HFFc6 (cell line): Measurements from ENCODE around the gene DIP2B. TPM values are rescaled to one million over a fixed set of nuclear protein-coding genes. Genes with fewer than 3 reads are reported as not detected.
"Not testable (repeated sequence)": the region's sequence is repeated elsewhere in the genome, so short reads cannot be mapped to it uniquely, and the experiment has no call there.

Experiments used
- DNase-seq: peaks from one replicate; pipeline ENCODE4 v3.0.0-alpha.2; 2018
- H3K27ac Mint-ChIP-seq: 2 replicates; pipeline ENCODE4 v1.8.0; 2020; ENCODE audit warnings: mild to moderate bottlenecking, mixed read lengths
- H3K27me3 Mint-ChIP-seq: 2 replicates; pipeline ENCODE4 v1.8.0; 2021; ENCODE audit warnings: mild to moderate bottlenecking, moderate library complexity, mixed read lengths; ENCODE audit not compliant: insufficient read depth
- H3K36me3 Mint-ChIP-seq: 2 replicates; pipeline ENCODE4 v1.8.0; 2021; ENCODE audit warnings: low read depth, mixed read lengths
- H3K4me1 Mint-ChIP-seq: 2 replicates; pipeline ENCODE4 v1.8.0; 2020; ENCODE audit warnings: low read depth, mixed read lengths
- H3K4me3 Mint-ChIP-seq: 2 replicates; pipeline ENCODE4 v1.8.0; 2020; ENCODE audit warnings: mild to moderate bottlenecking, moderate library complexity, mixed read lengths
- H3K9me3 Mint-ChIP-seq: 2 replicates; pipeline ENCODE4 v1.8.0; 2020; ENCODE audit warnings: mild to moderate bottlenecking, mixed read lengths
- total RNA-seq, 6 experiments: library from RNA; stranded (reverse); fragmentation: NEBNext Ultra II Directional; extraction: Animal tissue kit (Norgen Biotek cat#: 25700); gene quantifications; 2 replicates in 1 of 6; 3 replicates in 5 of 6; pipeline ENCODE4 v1.2.3, GENCODE V29; 2021
- TF ChIP-seq, protein P1 (sequence below): fragments of 200-600 bp; sonication (generic); IDR thresholded peaks from 2 replicates; pipeline ENCODE4 v1.5.0; 2021; ENCODE audit warnings: antibody characterized with exemption, mild to moderate bottlenecking

The DIP2B gene
- total RNA-seq, 6 experiments from 2014 or later: 17.4 to 24.7 (median 20.6) TPM

DNA sequence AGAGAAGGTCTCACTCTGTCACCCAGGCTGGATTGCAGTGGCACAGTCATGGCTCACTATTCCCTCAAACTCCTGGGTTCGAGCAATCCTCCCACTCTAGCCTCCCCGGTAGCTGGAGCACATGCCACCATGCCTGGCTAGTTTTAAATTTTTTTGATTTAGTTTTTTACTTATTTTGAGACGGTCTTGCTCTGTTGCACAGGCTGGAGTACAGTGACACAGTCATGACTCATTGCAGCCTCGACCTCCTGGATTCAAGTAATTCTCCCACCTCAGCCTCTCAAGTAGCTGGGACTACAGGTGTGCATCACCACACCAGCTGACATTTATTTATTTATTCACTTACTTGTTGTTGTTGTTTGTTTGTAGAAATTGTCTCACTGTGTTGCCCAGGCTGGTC lies 22.2 kb upstream of the DIP2B start:
- peaks cover 24% of the 10 kb centered on the region for H3K36me3 Mint-ChIP-seq
- no peaks in the 10 kb centered on the region for H3K9me3 Mint-ChIP-seq
- no peak for DNase-seq
- H3K4me3 Mint-ChIP-seq: no peak overlapping the region
- TF ChIP-seq, protein P1, sequence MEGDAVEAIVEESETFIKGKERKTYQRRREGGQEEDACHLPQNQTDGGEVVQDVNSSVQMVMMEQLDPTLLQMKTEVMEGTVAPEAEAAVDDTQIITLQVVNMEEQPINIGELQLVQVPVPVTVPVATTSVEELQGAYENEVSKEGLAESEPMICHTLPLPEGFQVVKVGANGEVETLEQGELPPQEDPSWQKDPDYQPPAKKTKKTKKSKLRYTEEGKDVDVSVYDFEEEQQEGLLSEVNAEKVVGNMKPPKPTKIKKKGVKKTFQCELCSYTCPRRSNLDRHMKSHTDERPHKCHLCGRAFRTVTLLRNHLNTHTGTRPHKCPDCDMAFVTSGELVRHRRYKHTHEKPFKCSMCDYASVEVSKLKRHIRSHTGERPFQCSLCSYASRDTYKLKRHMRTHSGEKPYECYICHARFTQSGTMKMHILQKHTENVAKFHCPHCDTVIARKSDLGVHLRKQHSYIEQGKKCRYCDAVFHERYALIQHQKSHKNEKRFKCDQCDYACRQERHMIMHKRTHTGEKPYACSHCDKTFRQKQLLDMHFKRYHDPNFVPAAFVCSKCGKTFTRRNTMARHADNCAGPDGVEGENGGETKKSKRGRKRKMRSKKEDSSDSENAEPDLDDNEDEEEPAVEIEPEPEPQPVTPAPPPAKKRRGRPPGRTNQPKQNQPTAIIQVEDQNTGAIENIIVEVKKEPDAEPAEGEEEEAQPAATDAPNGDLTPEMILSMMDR: no peak
- H3K27ac Mint-ChIP-seq: no peak overlapping the region
- H3K4me1 Mint-ChIP-seq: no peaks in the 10 kb centered on the region
- peaks cover 1% of the 10 kb centered on the region; the same call in 1 of the 2 replicates for H3K27me3 Mint-ChIP-seq

GRCh38 chr12:50483488-50483887 lies 21.3 kb upstream of the DIP2B start:
- DNase-seq: no peak
- Mint-ChIP-seq H3K4me1 (no peaks in the 10 kb centered on the region), H3K9me3 (no peaks in the 10 kb centered on the region), H3K36me3 (peaks cover 22% of the 10 kb centered on the region), H3K27me3 (peaks cover 1% of the 10 kb centered on the region; the same call in 1 of the 2 replicates), H3K4me3 (no peak overlapping the region), H3K27ac (no peak overlapping the region)
- TF ChIP-seq, protein P1: no peak

DNA sequence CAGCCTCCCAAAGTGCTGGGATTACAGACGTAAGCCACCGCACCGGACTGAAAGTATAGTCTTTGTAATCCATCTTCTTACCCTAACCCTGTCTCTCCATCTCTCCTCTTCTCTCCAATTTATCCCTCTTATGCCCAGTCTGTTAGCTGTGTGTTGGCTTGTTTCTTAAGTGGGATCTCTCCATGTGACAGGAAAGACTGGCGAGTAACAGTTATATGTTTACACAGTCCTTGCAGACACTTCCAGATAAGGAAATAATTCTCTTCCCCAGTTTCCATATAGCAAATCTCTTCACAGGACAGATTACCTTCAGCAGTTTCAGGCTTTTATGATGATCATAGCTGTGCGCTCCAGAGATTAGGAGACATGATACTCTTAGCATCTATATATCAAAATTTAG lies 16.0 kb upstream of the DIP2B start:
- no peak overlapping the region for H3K27ac Mint-ChIP-seq
- TF ChIP-seq, protein P1: no peak

DNA sequence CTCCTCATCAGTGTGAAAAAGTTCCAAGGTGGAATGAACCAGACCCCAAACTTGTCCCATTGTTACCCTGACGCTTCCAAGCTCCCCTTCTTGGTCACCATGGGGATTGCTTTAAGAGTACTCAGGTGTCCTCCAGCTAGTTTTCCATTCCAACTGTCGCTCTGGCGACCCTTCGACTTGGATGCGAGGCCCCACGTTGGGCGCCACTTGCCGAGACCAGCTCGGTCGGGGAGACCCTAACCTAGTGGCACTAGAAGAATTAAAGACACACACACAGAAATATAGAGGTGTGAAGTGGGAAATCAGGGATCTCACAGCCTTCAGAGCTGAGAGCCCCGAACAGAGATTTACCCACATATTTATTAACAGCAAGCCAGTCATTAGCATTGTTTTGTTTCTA lies 6.7 kb upstream of the DIP2B start:
- H3K27ac Mint-ChIP-seq, H3K4me3 Mint-ChIP-seq, H3K4me1 Mint-ChIP-seq, DNase-seq, H3K27me3 Mint-ChIP-seq: not testable (repeated sequence)
- H3K9me3 Mint-ChIP-seq: peaks cover 53% of the 10 kb centered on the region
- H3K36me3 Mint-ChIP-seq: peaks cover 29% of the 10 kb centered on the region

More for the DNA sequence above, 16.0 kb upstream of the DIP2B start:
- Mint-ChIP-seq H3K4me1 (no peaks in the 10 kb centered on the region), H3K36me3 (no peaks in the 10 kb centered on the region), H3K4me3 (no peak overlapping the region), H3K27me3 (peaks cover 1% of the 10 kb centered on the region; the same call in 1 of the 2 replicates), H3K9me3 (peaks cover 23% of the 10 kb centered on the region)
- no peak for DNase-seq

DNA sequence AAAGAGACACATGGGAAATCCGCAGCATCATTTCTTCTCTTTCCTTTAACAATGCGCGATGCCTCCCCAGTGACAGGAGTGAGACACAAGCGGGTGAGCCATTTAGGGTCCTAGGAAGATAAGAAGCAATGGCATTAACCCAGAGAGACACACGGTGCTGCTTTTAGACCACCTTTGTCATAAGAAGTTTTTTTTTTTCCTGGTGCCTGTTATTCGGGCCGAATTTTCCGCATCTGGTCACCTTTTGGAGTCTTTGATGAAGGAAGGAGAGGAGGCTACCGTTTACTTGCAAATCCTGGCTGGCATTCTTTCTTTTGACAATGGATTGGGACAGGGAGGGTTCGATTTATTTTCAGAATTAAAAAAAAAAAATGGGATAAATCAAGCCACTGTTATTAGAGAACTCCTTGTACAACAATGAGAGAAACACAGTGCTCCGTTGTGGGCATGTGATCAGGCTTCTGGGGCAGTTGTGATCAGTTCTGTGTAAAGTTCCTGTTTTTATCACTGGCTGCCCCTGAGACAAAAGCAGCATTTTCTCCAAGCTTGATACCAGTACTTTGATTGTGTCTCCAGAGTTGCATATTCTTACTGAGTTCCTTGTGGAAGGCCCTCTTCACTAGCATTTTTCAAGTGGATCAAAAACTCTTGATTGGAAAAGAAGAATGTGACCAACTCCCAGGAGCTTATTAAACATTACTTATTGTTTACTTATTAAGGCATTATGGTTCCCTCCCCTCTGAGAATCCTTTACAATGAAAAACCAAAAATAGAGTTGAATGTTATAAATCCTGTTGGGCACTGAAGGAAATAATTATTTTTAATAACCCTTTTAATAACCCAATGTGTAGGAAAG lies 1.1 kb downstream of the DIP2B start:
- H3K4me3 Mint-ChIP-seq: peak overlapping the region; percentile 93
- DNase-seq: no peak
- H3K27ac Mint-ChIP-seq: peak overlapping the region; percentile 90
- no peaks in the 10 kb centered on the region for H3K36me3 Mint-ChIP-seq
- TF ChIP-seq, protein P1: no peak
- no peaks in the 10 kb centered on the region; the same call in 1 of the 2 replicates for H3K27me3 Mint-ChIP-seq
- H3K9me3 Mint-ChIP-seq: no peaks in the 10 kb centered on the region
- peaks cover 45% of the 10 kb centered on the region for H3K4me1 Mint-ChIP-seq

DNA sequence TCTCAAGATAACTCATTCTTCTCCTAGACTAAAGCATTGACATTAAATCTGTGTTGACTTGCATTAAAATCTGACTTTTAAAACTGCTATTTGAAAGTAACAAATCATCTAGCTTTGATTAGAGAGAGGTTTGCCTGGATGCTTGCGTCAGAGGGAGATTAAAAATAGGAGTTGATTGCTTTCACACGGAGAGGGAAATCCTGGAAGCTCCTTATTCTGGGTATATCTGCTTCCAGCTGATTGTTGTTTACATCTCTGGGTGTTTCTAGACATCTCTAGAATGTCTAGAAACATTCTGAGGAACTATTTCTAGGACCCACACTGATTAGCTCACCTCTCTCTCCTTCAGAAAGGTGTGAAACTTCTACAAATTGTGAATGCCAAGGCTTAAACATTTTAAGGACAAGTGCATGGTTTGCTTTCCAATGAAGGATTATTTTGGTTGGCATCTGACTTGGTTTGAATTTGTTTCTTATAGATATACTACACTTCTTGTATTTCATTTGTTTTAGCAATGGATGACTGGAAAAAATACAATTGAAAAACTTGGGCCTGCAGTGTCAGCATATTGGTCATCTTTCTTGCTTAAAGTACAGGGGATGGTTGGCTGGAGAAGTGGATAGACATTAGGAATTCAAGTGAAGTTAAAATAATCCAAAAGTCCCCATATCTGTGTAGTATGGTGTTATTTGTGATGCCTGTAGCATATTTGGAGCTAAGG lies 2.1 kb downstream of the DIP2B start:
- Mint-ChIP-seq H3K36me3 (no peaks in the 10 kb centered on the region), H3K9me3 (no peaks in the 10 kb centered on the region), H3K4me1 (peaks cover 45% of the 10 kb centered on the region), H3K27me3 (no peaks in the 10 kb centered on the region; the same call in 1 of the 2 replicates), H3K27ac (peak overlapping the region; percentile 90; the same call in 1 of the 2 replicates), H3K4me3 (peak overlapping the region; percentile 93)
- TF ChIP-seq, protein P1: no peak
- no peak for DNase-seq
